Effector CD8-positive, alpha-beta T cell (primary cell): Measurements from ENCODE around the gene CEBPE.
"Not testable (repeated sequence)": the region's sequence is repeated elsewhere in the genome, so short reads cannot be mapped to it uniquely, and the experiment has no call there.

Source experiments
- DNase-seq: peaks from one replicate; lab custom pipeline; 2025; lab: John Stamatoyannopoulos, UW

Gene CEBPE

GRCh38 chr14:23121361-23121771, 2.3 kb upstream of the CEBPE start:
- DNase-seq = no peak

- DNase-seq = peak; percentile 73
Measured at GRCh38 chr14:23120541-23121251, 1.6 kb upstream of the CEBPE start.

- DNase-seq = no peak
Measured at GRCh38 chr14:23119363-23120327, 590 bp upstream of the CEBPE start.

- no peak for DNase-seq
Measured at GRCh38 chr14:23117371-23118020, 1.6 kb downstream of the CEBPE start.

GRCh38 chr14:23115918-23116317, 3.1 kb downstream of the CEBPE start:
- DNase-seq = no peak

GRCh38 chr14:23115039-23115731, 3.9 kb downstream of the CEBPE start:
- DNase-seq = no peak

- DNase-seq = no peak
Measured at GRCh38 chr14:23114669-23115038, 4.4 kb downstream of the CEBPE start.

GRCh38 chr14:23114120-23114458, 5.0 kb downstream of the CEBPE start:
- no peak for DNase-seq

- DNase-seq = no peak
Measured at GRCh38 chr14:23113431-23114119, 5.5 kb downstream of the CEBPE start.

GRCh38 chr14:23112359-23113178, 6.5 kb downstream of the CEBPE start:
- no peak for DNase-seq

- no peak for DNase-seq
Measured at GRCh38 chr14:23110579-23111365, 8.3 kb downstream of the CEBPE start.

GRCh38 chr14:23109769-23110168, 9.3 kb downstream of the CEBPE start:
- no peak for DNase-seq

- DNase-seq = not testable (repeated sequence)
Measured at GRCh38 chr14:23108169-23108568, 10.9 kb downstream of the CEBPE start.

- not testable (repeated sequence) for DNase-seq
Measured at GRCh38 chr14:23107620-23108019, 11.4 kb downstream of the CEBPE start.

- DNase-seq = no peak
Measured at GRCh38 chr14:23106747-23107045, 12.4 kb downstream of the CEBPE start.

- DNase-seq = no peak
Measured at GRCh38 chr14:23105348-23105824, 13.7 kb downstream of the CEBPE start.

- no peak for DNase-seq
Measured at GRCh38 chr14:23104591-23105347, 14.3 kb downstream of the CEBPE start, which contains the start of gene CIROP. CIROP (minus strand) TSS chr14:23104989; CDS start chr14:23104920, 69 bp downstream.

- no peak for DNase-seq
Measured at GRCh38 chr14:23104070-23104590, 14.9 kb downstream of the CEBPE start.

GRCh38 chr14:23103581-23103980, 15.5 kb downstream of the CEBPE start:
- DNase-seq = no peak
